Measurements from ENCODE around the gene TNRC6A. TPM values are rescaled to one million over a fixed set of nuclear protein-coding genes. Genes with fewer than 3 reads are reported as not detected.

TNRC6A gene
- total and polyA plus RNA-seq, 2 experiments from 2014 or later = 24.5 to 33.1 TPM

DNA sequence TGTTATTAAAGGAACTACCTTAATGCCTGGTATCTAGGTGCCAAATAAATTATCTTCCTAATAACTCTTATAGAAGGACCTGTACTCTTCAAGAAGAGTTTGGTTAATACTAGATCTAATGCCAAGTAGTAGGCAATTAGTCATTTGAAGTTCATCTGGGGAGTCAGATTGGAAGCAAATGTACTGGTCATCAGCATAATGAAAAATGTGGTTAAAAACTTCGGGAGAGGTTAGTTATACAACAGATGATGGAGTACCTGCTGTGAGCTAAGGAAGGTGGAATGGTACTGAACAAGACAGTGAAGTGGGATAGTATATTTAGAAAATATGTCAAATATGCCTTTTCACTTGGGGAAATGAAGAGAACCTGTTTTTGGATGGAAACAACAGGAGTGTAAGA, 49.2 kb downstream of the TNRC6A start:
- Histone ChIP-seq H3K27me3 (no peaks in the 10 kb centered on the region), H3K27ac (no peak overlapping the region), H3K4me1 (ENCODE audit: low read depth) (no peaks in the 10 kb centered on the region), H3K36me3 (peaks cover 48% of the 10 kb centered on the region), H3K4me3 (no peak overlapping the region), H3K9me3 (ENCODE audit: low read depth) (no peaks in the 10 kb centered on the region)
- no peak for DNase-seq (ENCODE audit: low read depth in 1 of 2, low spot score in 1 of 2)
- no peak for TF ChIP-seq CTCF (IDR thresholded peaks at IDR 0.05; ENCODE audit: low read depth, low read length)

DNA sequence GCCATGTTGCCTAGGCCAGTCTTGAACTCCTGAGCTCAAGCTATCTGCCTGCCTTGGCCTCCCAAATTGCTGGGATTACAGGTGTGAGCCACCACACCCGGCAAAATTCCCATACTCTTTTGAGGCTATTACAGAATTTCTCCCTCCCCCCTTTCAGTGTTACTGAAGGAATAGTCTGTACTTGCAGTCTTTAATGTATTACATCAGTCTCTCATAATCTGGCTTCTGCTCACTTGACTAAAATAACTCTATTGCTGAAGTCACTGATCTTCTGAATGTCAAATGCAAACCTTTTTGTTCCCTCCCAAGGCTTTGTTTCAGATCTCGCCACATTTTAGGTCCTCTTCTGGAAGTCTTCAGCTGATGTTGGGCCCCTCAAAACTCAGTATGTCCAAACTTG, 51.8 kb downstream of the TNRC6A start:
- no peak overlapping the region for H3K27ac ChIP-seq
- DNase-seq (ENCODE audit: low read depth in 1 of 2, low spot score in 1 of 2) = no peak
- no peaks in the 10 kb centered on the region for H3K27me3 ChIP-seq
- no peak for TF ChIP-seq CTCF (IDR thresholded peaks at IDR 0.05; ENCODE audit: low read depth, low read length)
- H3K4me1 ChIP-seq (ENCODE audit: low read depth) = no peaks in the 10 kb centered on the region
- peaks cover 50% of the 10 kb centered on the region for H3K36me3 ChIP-seq
- H3K9me3 ChIP-seq (ENCODE audit: low read depth) = no peaks in the 10 kb centered on the region
- H3K4me3 ChIP-seq = no peak overlapping the region

DNA sequence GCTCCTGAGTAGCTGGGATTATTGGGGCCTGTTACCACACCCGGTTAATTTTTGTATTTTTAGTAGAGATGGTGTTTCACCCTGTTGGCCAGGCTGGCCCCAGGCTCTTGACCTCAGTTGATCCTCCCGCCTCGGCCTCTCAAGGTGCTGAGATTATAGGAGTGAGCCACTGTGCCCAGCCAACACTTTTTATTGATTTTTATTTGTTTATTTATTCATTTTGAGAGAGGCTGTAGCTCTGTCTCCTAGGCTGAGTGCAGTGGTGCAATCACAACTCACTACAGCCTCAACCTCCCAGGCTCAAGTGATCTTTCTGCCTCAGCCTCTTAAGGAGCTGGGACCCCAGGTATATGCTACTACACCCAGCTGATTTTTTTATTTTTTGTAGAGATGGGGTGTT, 54.7 kb downstream of the TNRC6A start:
- Histone ChIP-seq H3K27ac (no peak overlapping the region), H3K4me3 (no peak overlapping the region), H3K27me3 (no peaks in the 10 kb centered on the region), H3K36me3 (peaks cover 38% of the 10 kb centered on the region), H3K4me1 (ENCODE audit: low read depth) (no peaks in the 10 kb centered on the region), H3K9me3 (ENCODE audit: low read depth) (no peaks in the 10 kb centered on the region)
- TF ChIP-seq CTCF (IDR thresholded peaks at IDR 0.05; ENCODE audit: low read depth, low read length) = no peak
- DNase-seq (ENCODE audit: low read depth in 1 of 2, low spot score in 1 of 2) = no peak

GRCh38 chr16:24789881-24790280, 60.4 kb downstream of the TNRC6A start:
- H3K27me3 ChIP-seq = no peaks in the 10 kb centered on the region
- peaks cover 49% of the 10 kb centered on the region for H3K36me3 ChIP-seq
- TF ChIP-seq CTCF (IDR thresholded peaks at IDR 0.05; ENCODE audit: low read depth, low read length) = no peak
- no peak for DNase-seq (ENCODE audit: low read depth in 1 of 2, low spot score in 1 of 2)
- no peak overlapping the region for H3K4me3 ChIP-seq
- H3K4me1 ChIP-seq (ENCODE audit: low read depth) = no peaks in the 10 kb centered on the region
- H3K9me3 ChIP-seq (ENCODE audit: low read depth) = no peaks in the 10 kb centered on the region
- H3K27ac ChIP-seq = no peak overlapping the region

DNA sequence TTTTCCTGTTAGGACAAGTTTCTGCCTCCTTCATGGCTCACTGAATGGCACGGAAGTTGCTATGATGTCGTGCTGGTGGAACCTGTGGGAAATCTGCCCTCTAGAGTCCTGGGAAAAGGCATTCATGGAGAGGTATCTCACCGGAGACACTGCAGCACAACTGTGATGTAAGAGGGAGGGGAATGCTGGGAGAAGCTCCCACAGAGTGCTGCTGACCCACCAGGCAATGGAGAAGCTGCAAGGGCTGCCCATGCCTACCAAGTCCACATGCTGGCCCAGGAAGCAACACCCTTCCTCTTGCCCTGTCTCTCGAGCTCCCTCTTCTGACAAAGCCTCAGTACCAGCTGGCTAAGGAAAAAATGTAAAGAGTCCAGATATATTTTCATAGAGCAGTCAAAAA, 71.1 kb downstream of the TNRC6A start:
- peaks cover 81% of the 10 kb centered on the region for H3K36me3 ChIP-seq
- DNase-seq (ENCODE audit: low read depth in 1 of 2, low spot score in 1 of 2) = peak; percentile 24 to 40
- peak; percentile 38 for TF ChIP-seq CTCF (IDR thresholded peaks at IDR 0.05; ENCODE audit: low read depth, low read length)

More for the DNA sequence above, 71.1 kb downstream of the TNRC6A start:
- Histone ChIP-seq H3K27ac (peak overlapping the region; percentile 77), H3K27me3 (no peaks in the 10 kb centered on the region), H3K4me3 (no peak overlapping the region), H3K9me3 (ENCODE audit: low read depth) (no peaks in the 10 kb centered on the region), H3K4me1 (ENCODE audit: low read depth) (peaks cover 9% of the 10 kb centered on the region)
